HEK293 (cell line): ENCODE results near the gene SH3RF3.

Experiments
- FEZF1 ChIP-seq: fragments of 450-650 bp; formaldehyde crosslinking; IDR thresholded peaks from 2 replicates; pipeline ENCODE4 v1.5.1; 2016; ENCODE audit warnings: missing biosample characterization, missing genetic modification characterization
- TRIM28 ChIP-seq: IDR thresholded peaks from 2 replicates; pipeline ENCODE4 v1.6.1; 2011; ENCODE audit warnings: low read length, control low read depth, borderline replicate concordance
- ZNF132 ChIP-seq: fragments of 450-650 bp; formaldehyde crosslinking; IDR thresholded peaks from 2 replicates; pipeline ENCODE4 v1.5.1; 2017; ENCODE audit warnings: missing biosample characterization, missing genetic modification characterization, borderline replicate concordance
- ZNF133 ChIP-seq: fragments of 450-650 bp; formaldehyde crosslinking; IDR thresholded peaks from 2 replicates; pipeline ENCODE4 v1.5.1; 2016; ENCODE audit warnings: missing biosample characterization, missing genetic modification characterization
- ZNF274 ChIP-seq, 2 experiments: fragments of 200-500 bp in 1 of 2; fragments of 450-650 bp in 1 of 2; sonication (Bioruptor generic) in 1 of 2; formaldehyde crosslinking in 1 of 2; IDR thresholded peaks; 2 replicates each; pipeline versions ENCODE4 v1.5.1 to v1.6.1; 2014 to 2016; ENCODE audit warnings: borderline replicate concordance in 1 of 2, inconsistent platforms in 1 of 2, low read length in 1 of 2, missing biosample characterization in 1 of 2, missing genetic modification characterization in 1 of 2
- ZNF37A ChIP-seq: fragments of 450-650 bp; IDR thresholded peaks from 2 replicates; pipeline ENCODE4 v1.5.1; 2018; ENCODE audit warnings: missing biosample characterization, missing genetic modification characterization
- ZNF843 ChIP-seq: fragments of 450-650 bp; formaldehyde crosslinking; IDR thresholded peaks from 2 replicates; pipeline ENCODE4 v1.5.1; 2016; ENCODE audit warnings: missing biosample characterization, missing genetic modification characterization
- TF ChIP-seq, protein P1 (sequence below): fragments of 450-650 bp; formaldehyde crosslinking; IDR thresholded peaks from 2 replicates; pipeline ENCODE4 v1.5.1; 2016; ENCODE audit warnings: missing biosample characterization, missing genetic modification characterization
- TF ChIP-seq, protein P2 (sequence below): fragments of 450-650 bp; formaldehyde crosslinking; IDR thresholded peaks from 2 replicates; pipeline ENCODE4 v1.5.1; 2016; ENCODE audit warnings: missing biosample characterization, missing genetic modification characterization

- TF ChIP-seq, protein P1, sequence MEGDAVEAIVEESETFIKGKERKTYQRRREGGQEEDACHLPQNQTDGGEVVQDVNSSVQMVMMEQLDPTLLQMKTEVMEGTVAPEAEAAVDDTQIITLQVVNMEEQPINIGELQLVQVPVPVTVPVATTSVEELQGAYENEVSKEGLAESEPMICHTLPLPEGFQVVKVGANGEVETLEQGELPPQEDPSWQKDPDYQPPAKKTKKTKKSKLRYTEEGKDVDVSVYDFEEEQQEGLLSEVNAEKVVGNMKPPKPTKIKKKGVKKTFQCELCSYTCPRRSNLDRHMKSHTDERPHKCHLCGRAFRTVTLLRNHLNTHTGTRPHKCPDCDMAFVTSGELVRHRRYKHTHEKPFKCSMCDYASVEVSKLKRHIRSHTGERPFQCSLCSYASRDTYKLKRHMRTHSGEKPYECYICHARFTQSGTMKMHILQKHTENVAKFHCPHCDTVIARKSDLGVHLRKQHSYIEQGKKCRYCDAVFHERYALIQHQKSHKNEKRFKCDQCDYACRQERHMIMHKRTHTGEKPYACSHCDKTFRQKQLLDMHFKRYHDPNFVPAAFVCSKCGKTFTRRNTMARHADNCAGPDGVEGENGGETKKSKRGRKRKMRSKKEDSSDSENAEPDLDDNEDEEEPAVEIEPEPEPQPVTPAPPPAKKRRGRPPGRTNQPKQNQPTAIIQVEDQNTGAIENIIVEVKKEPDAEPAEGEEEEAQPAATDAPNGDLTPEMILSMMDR (tag by site-specific recombination), result no peak
- TF ChIP-seq, protein P2, sequence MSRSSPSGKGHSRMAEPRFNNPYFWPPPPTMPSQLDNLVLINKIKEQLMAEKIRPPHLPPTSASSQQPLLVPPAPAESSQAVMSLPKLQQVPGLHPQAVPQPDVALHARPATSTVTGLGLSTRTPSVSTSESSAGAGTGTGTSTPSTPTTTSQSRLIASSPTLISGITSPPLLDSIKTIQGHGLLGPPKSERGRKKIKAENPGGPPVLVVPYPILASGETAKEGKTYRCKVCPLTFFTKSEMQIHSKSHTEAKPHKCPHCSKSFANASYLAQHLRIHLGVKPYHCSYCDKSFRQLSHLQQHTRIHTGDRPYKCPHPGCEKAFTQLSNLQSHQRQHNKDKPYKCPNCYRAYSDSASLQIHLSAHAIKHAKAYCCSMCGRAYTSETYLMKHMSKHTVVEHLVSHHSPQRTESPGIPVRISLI, result no peak
- TF ChIP-seq ZNF37A (tag by site-specific recombination) (no peak), ZNF133 (tag by site-specific recombination) (no peak), ZNF274 (IDR thresholded peaks at IDR 0.05; ENCODE audit: low read length) (no peak), ZNF274 (tag by site-specific recombination; IDR thresholded peaks at IDR 0.05; ENCODE audit: borderline replicate concordance) (no peak), TRIM28 (no peak), ZNF843 (no peak), ZNF132 (tag by site-specific recombination) (no peak), FEZF1 (tag by site-specific recombination) (no peak)
Observed at GRCh38 chr2:109194620-109194937, 65.6 kb downstream of the SH3RF3 start.
